K562 (cell line): ENCODE measurements around the gene NSF.

Source experiments
- CTCF ChIP-seq, 3 experiments: IDR thresholded peaks in 2 of 3; conservative IDR thresholded peaks in 1 of 3; 2 replicates each; pipeline ENCODE4 v1.5.1; 2011 to 2012; ENCODE audit warnings: low read length in 3 of 3, mild to moderate bottlenecking in 3 of 3, control low read depth in 2 of 3, improper control_type of control experiment in 1 of 3, inconsistent platforms in 1 of 3, low read depth in 1 of 3, mixed read lengths in 1 of 3, moderate library complexity in 1 of 3; ENCODE audit not compliant: insufficient read depth in 2 of 3
- EP300 ChIP-seq: IDR thresholded peaks from 2 replicates; pipeline ENCODE4 v1.6.1; 2012; ENCODE audit warnings: low read length, improper control_type of control experiment
- EZH2 ChIP-seq: IDR thresholded peaks from 2 replicates; pipeline ENCODE4 v1.6.1; 2012; ENCODE audit warnings: low read depth, mild to moderate bottlenecking, inconsistent platforms, low read length, borderline replicate concordance
- NR1H2 ChIP-seq: sonication (generic); formaldehyde crosslinking; IDR thresholded peaks from 2 replicates; pipeline ENCODE4 v1.4.0; 2020; ENCODE audit warnings: mild to moderate bottlenecking, missing genetic modification reagents
- PCBP2 ChIP-seq: fragments of 200-400 bp; formaldehyde crosslinking; IDR thresholded peaks from 2 replicates; pipeline ENCODE4 v1.6.1; 2018; ENCODE audit warnings: low read length, low read depth, mild to moderate bottlenecking, moderate library complexity; ENCODE audit not compliant: poor library complexity, severe bottlenecking
- PRDM10 ChIP-seq: fragments of 450-650 bp; IDR thresholded peaks from 2 replicates; pipeline ENCODE4 v1.6.1; 2018; ENCODE audit not compliant: partially characterized antibody
- ZFP36 ChIP-seq: fragments of 150-350 bp; IDR thresholded peaks from 2 replicates; pipeline ENCODE4 v1.6.1; 2018; ENCODE audit warnings: low read length, low read depth; ENCODE audit not compliant: partially characterized antibody

- TF ChIP-seq NR1H2 (no peak), PRDM10 (no peak), CTCF (IDR thresholded peaks at IDR 0.05 in 2 of 3, conservative IDR thresholded peaks at IDR 0.05 in 1 of 3; ENCODE audit: insufficient read depth in 2 of 3, low read depth in 1 of 3, low read length in 3 of 3) (no peak), EZH2 (no peak), EP300 (no peak), PCBP2 (no peak), ZFP36 (no peak)
Observed at GRCh38 chr17:46800573-46800972, 210.1 kb downstream of the NSF start.
